NCI-H187 treated with DMSO at 0.1 percent for 48 hours (cell line): ENCODE results near the gene PTPN14.
A peak's percentile ranks its signal among the peaks of the same experiment; 100 is the strongest.

Experiments used
- DNase-seq: peaks from one replicate; lab custom pipeline; 2025; lab: John Stamatoyannopoulos, UW

The PTPN14 gene

GRCh38 chr1:214454569-214455396 is 96.6 kb downstream of the PTPN14 start:
- no peak for DNase-seq

GRCh38 chr1:214453109-214453722 is 98.2 kb downstream of the PTPN14 start:
- DNase-seq = no peak

GRCh38 chr1:214452152-214452784 is 99.1 kb downstream of the PTPN14 start:
- DNase-seq = no peak

GRCh38 chr1:214451596-214451995 is 99.8 kb downstream of the PTPN14 start:
- DNase-seq = no peak

- no peak for DNase-seq
These were observed 102.0 kb downstream of the PTPN14 start for GRCh38 chr1:214449371-214449770.

GRCh38 chr1:214448536-214448935 is 102.9 kb downstream of the PTPN14 start:
- no peak for DNase-seq

GRCh38 chr1:214447557-214447871 is 103.9 kb downstream of the PTPN14 start:
- no peak for DNase-seq

GRCh38 chr1:214446772-214447556 is 104.4 kb downstream of the PTPN14 start:
- DNase-seq = no peak

GRCh38 chr1:214445831-214446614 is 105.4 kb downstream of the PTPN14 start:
- DNase-seq = no peak

GRCh38 chr1:214445199-214445598 is 106.2 kb downstream of the PTPN14 start:
- no peak for DNase-seq

- no peak for DNase-seq
These were observed 107.0 kb downstream of the PTPN14 start for GRCh38 chr1:214444182-214444939.

- DNase-seq = no peak
These were observed 110.3 kb downstream of the PTPN14 start for GRCh38 chr1:214441119-214441518.

- no peak for DNase-seq
These were observed 111.0 kb downstream of the PTPN14 start for GRCh38 chr1:214440219-214440965.

GRCh38 chr1:214439352-214440119 is 111.9 kb downstream of the PTPN14 start:
- peak; percentile 71 for DNase-seq

GRCh38 chr1:214438530-214438929 is 112.9 kb downstream of the PTPN14 start:
- no peak for DNase-seq

- no peak for DNase-seq
These were observed 113.3 kb downstream of the PTPN14 start for GRCh38 chr1:214438075-214438474.

GRCh38 chr1:214435867-214436266 is 115.5 kb downstream of the PTPN14 start:
- no peak for DNase-seq

- DNase-seq = no peak
These were observed 119.2 kb downstream of the PTPN14 start for GRCh38 chr1:214432245-214432644.
